Measurements from ENCODE around the gene HSF4. TPM values are rescaled to one million over a fixed set of nuclear protein-coding genes. Genes with fewer than 3 reads are reported as not detected.

Gene HSF4
- total and polyA plus RNA-seq, 2 of the 4 experiments (the other 2 are of a cell fraction) = 0.54 to 7.5 TPM

- TF ChIP-seq MXI1 (IDR thresholded peaks at IDR 0.05; ENCODE audit: borderline replicate concordance, low read depth, low read length) = no peak
- no peak for TF ChIP-seq MAZ (IDR thresholded peaks at IDR 0.05; ENCODE audit: borderline replicate concordance, low read depth, low read length)
- TF ChIP-seq RCOR1 (IDR thresholded peaks at IDR 0.05; ENCODE audit: insufficient replicate concordance, low read length) = no peak
- no peak for TF ChIP-seq CEBPB (IDR thresholded peaks at IDR 0.05; ENCODE audit: low read depth, low read length)
- no peak for TF ChIP-seq SMC3 (IDR thresholded peaks at IDR 0.05; ENCODE audit: low read depth, low read length)
- peak; percentile 45 for TF ChIP-seq CTCF (conservative IDR thresholded peaks at IDR 0.05; ENCODE audit: low read depth, low read length)
- Histone ChIP-seq H3K36me3 (ENCODE audit: control insufficient read depth, insufficient read depth, low read length) (no peaks in the 10 kb centered on the region; the same call in 1 of the 2 replicates), H3K4ac (ENCODE audit: low read depth, low read length) (peak overlapping the region; percentile 93), H3K27ac (ENCODE audit: insufficient read depth, low read length) (peak overlapping the region; percentile 79), H3K27me3 (ENCODE audit: control insufficient read depth, insufficient read depth, low read length) (peaks cover 15% of the 10 kb centered on the region; the same call in 1 of the 2 replicates), H3K4me2 (ENCODE audit: low read depth, low read length) (peak overlapping the region; percentile 74), H2BK5ac (ENCODE audit: low read depth, low read length, poor library complexity, severe bottlenecking) (peak overlapping the region; percentile 93), H2AK9ac (replicated peaks; ENCODE audit: low read depth, low read length, poor library complexity) (peak overlapping the region; percentile 96), H3K9me1 (ENCODE audit: insufficient read depth, low read length) (peaks cover 20% of the 10 kb centered on the region), H3K79me1 (ENCODE audit: low read depth in 1 of 2, low read length in 2 of 2) (peaks cover 9 to 31% of the 10 kb centered on the region in 2 experiments; a peak in 3 of 4 replicates), H2AFZ (replicated peaks; ENCODE audit: low read length, poor library complexity) (peak overlapping the region; percentile 98), H3K18ac (ENCODE audit: low read depth, low read length) (peak overlapping the region; percentile 50), H4K20me1 (ENCODE audit: insufficient read depth, low read length) (no peaks in the 10 kb centered on the region), H3K4me1 (ENCODE audit: control insufficient read depth, insufficient read depth, low read length) (peaks cover 29% of the 10 kb centered on the region), H4K91ac (ENCODE audit: insufficient read depth, low read depth, low read length) (peak overlapping the region; percentile 97), H2BK20ac (ENCODE audit: low read depth, low read length) (no peak overlapping the region), H3K23ac (ENCODE audit: low read depth, low read length) (peak overlapping the region; percentile 97), H3K14ac (replicated peaks; ENCODE audit: low read depth, low read length) (peak overlapping the region; percentile 88), H3K9ac (ENCODE audit: low read depth, low read length) (peak overlapping the region; percentile 86), H3K4me3 (ENCODE audit: insufficient read depth, low read depth, low read length) (peak overlapping the region; percentile 34), H2AK5ac (ENCODE audit: low read depth, low read length) (peak overlapping the region; percentile 86), H2BK120ac (ENCODE audit: low read depth, low read length) (peak overlapping the region; percentile 81), H4K5ac (ENCODE audit: low read depth, low read length) (peak overlapping the region; percentile 67), H3K56ac (ENCODE audit: extremely low read depth, insufficient read depth, low read length) (peak overlapping the region; percentile 43; the same call in 1 of the 2 replicates), H2BK15ac (ENCODE audit: low read depth, low read length) (peak overlapping the region; percentile 87; the same call in 2 of the 3 replicates), H3K9me3 (ENCODE audit: control insufficient read depth, insufficient read depth, low read length) (no peaks in the 10 kb centered on the region), H4K8ac (ENCODE audit: low read depth in 2 of 2, low read length in 2 of 2) (peak overlapping the region; percentile 77 to 95)
- dilution Hi-C loops (cut with HindIII; ENCODE audit: low sequenced_read_pairs, unreplicated experiment) (no loop called here), intact Hi-C loops (cut with micrococcal nuclease) (no loop called here), in situ Hi-C loops (cut with MboI; ENCODE audit: low sequenced_read_pairs) (no loop called here)
- DNase-seq (no peak), ATAC-seq (ENCODE audit: low read depth) (peak; percentile 0; the same call in 1 of the 2 replicates)
- ChIA-PET POLR2A (ENCODE audit: unreplicated experiment) (no interaction called here), CTCF (interaction anchor here (1.0 to 1.5 kb wide), 4 partner anchors 9 to 69 kb away, joined by 3 to 6 read pairs (median 5); no protein-coding TSS in a partner anchor)
- 3% methylated on average over 8 of the region's 24 CpGs; no CpG with 5 or more reads in 1 of the 2 experiments for WGBS, 2 experiments (ENCODE audit: extremely low coverage in 2 of 2, insufficient read length in 1 of 2)
- BruUV-seq (replicated peaks) = no TSS peak
These were observed 5.2 kb downstream of the HSF4 start for GRCh38 chr16:67169642-67170167.
